Trophoblast cell (in vitro differentiated cells and primary cell): ENCODE results near the gene BPIFB4.
A peak's percentile ranks its signal among the peaks of the same experiment; 100 is the strongest.

Experiments
- DNase-seq, 2 donors: peaks; one replicate each; pipeline ENCODE4 v3.0.0-alpha.2; 2016
- H2AFZ ChIP-seq: 2 replicates; pipeline ENCODE4 v1.6.1; 2013; ENCODE audit warnings: low read length, moderate library complexity, mild to moderate bottlenecking; ENCODE audit not compliant: insufficient read depth, poor library complexity
- H2AK5ac ChIP-seq: 2 replicates; pipeline ENCODE4 v1.6.1; 2013; ENCODE audit warnings: mild to moderate bottlenecking, low read length
- H2BK120ac ChIP-seq: 2 replicates; pipeline ENCODE4 v1.6.1; 2013; ENCODE audit warnings: low read length, mild to moderate bottlenecking, moderate library complexity; ENCODE audit not compliant: insufficient read depth, poor library complexity
- H2BK12ac ChIP-seq: 2 replicates; pipeline ENCODE4 v1.6.1; 2013; ENCODE audit warnings: mild to moderate bottlenecking, low read length, moderate library complexity
- H2BK5ac ChIP-seq: 2 replicates; pipeline ENCODE4 v1.6.1; 2013; ENCODE audit warnings: low read length, low read depth, moderate library complexity, mild to moderate bottlenecking; ENCODE audit not compliant: poor library complexity
- H3K14ac ChIP-seq: 2 replicates; pipeline ENCODE4 v1.6.1; 2013; ENCODE audit warnings: mild to moderate bottlenecking, low read length
- H3K18ac ChIP-seq: 2 replicates; pipeline ENCODE4 v1.6.1; 2013; ENCODE audit warnings: mild to moderate bottlenecking, low read length
- H3K23ac ChIP-seq: 2 replicates; pipeline ENCODE4 v1.6.1; 2013; ENCODE audit warnings: low read length
- H3K27ac ChIP-seq: 2 replicates; pipeline ENCODE4 v1.5.1; 2013; ENCODE audit warnings: low read depth, mild to moderate bottlenecking, inconsistent platforms, low read length, moderate library complexity
- H3K27me3 ChIP-seq: 2 replicates; pipeline ENCODE4 v1.6.1; 2013; ENCODE audit warnings: inconsistent platforms, mild to moderate bottlenecking, low read length, moderate library complexity; ENCODE audit not compliant: insufficient read depth
- H3K36me3 ChIP-seq, 2 experiments: 1 replicate in 1 of 2; 2 replicates in 1 of 2; pipeline ENCODE4 v1.6.1; 2013; ENCODE audit warnings: low read length in 2 of 2, mild to moderate bottlenecking in 2 of 2, moderate library complexity in 1 of 2; ENCODE audit not compliant: insufficient read depth in 2 of 2, control insufficient read depth in 1 of 2
- H3K4ac ChIP-seq: 2 replicates; pipeline ENCODE4 v1.6.1; 2013; ENCODE audit warnings: low read depth, mild to moderate bottlenecking, low read length, moderate library complexity
- H3K4me1 ChIP-seq, 2 experiments: 1 replicate in 1 of 2; 2 replicates in 1 of 2; pipeline ENCODE4 v1.6.1; 2013; ENCODE audit warnings: low read length in 2 of 2, mild to moderate bottlenecking in 2 of 2, moderate library complexity in 1 of 2; ENCODE audit not compliant: insufficient read depth in 2 of 2, control insufficient read depth in 1 of 2
- H3K4me2 ChIP-seq: 2 replicates; pipeline ENCODE4 v1.6.1; 2013; ENCODE audit warnings: inconsistent platforms, mild to moderate bottlenecking, low read length, moderate library complexity
- H3K4me3 ChIP-seq: 2 replicates; pipeline ENCODE4 v1.5.1; 2013; ENCODE audit warnings: mild to moderate bottlenecking, low read depth, low read length, inconsistent platforms
- H3K79me1 ChIP-seq: one replicate; pipeline ENCODE4 v1.6.1; 2013; ENCODE audit warnings: low read length
- H3K79me2 ChIP-seq: 2 replicates; pipeline ENCODE4 v1.6.1; 2013; ENCODE audit warnings: low read length, mild to moderate bottlenecking; ENCODE audit not compliant: control insufficient read depth, insufficient read depth, poor library complexity
- H3K9ac ChIP-seq: 2 replicates; pipeline ENCODE4 v1.6.1; 2013; ENCODE audit warnings: mild to moderate bottlenecking, low read length
- H3K9me3 ChIP-seq: 2 replicates; pipeline ENCODE4 v1.6.1; 2013; ENCODE audit warnings: low read depth, mild to moderate bottlenecking, control low read depth, inconsistent platforms, low read length; ENCODE audit not compliant: insufficient read depth
- H4K12ac ChIP-seq: 2 replicates; pipeline ENCODE4 v1.6.1; 2013; ENCODE audit warnings: low read depth, mild to moderate bottlenecking, low read length, moderate library complexity
- H4K8ac ChIP-seq: 2 replicates; pipeline ENCODE4 v1.6.1; 2013; ENCODE audit warnings: low read depth, mild to moderate bottlenecking, low read length, moderate library complexity
- H4K91ac ChIP-seq: one replicate; pipeline ENCODE4 v1.6.1; 2013; ENCODE audit warnings: low read depth, mild to moderate bottlenecking, low read length, moderate library complexity
- WGBS: extraction: QIAGEN DNeasy Blood & Tissue Kit; methylation state at CpG from one replicate; pipeline ENCODE4 v1.1.7; 2013; ENCODE audit warnings: missing lambda C conversion rate; ENCODE audit not compliant: insufficient read length, insufficient coverage; ENCODE audit errors: extremely low coverage; 5-methylcytosine and 5-hydroxymethylcytosine counted together

Gene BPIFB4

GRCh38 chr20:33110147-33110825 is 30.8 kb downstream of the BPIFB4 start:
- Histone ChIP-seq H2AFZ (no peak overlapping the region), H3K4ac (no peak overlapping the region), H2BK120ac (no peak overlapping the region), H3K18ac (no peak overlapping the region), H3K27me3 (no peaks in the 10 kb centered on the region), H3K14ac (no peak overlapping the region), H3K36me3 (no peaks in the 10 kb centered on the region), H4K8ac (no peak overlapping the region), H2AK5ac (no peak overlapping the region), H3K4me3 (no peak overlapping the region), H3K4me2 (no peak overlapping the region), H3K79me1 (no peaks in the 10 kb centered on the region), H3K9me3 (peaks cover 10% of the 10 kb centered on the region), H2BK5ac (no peak overlapping the region), H3K9ac (no peak overlapping the region), H3K27ac (no peak overlapping the region), H3K23ac (no peak overlapping the region), H4K12ac (no peak overlapping the region), H3K79me2 (no peaks in the 10 kb centered on the region), H4K91ac (no peak overlapping the region), H3K4me1 (no peaks in the 10 kb centered on the region), H2BK12ac (no peak overlapping the region)
- no CpG with 5 or more reads among the region's 8 CpGs for WGBS
- no peak for DNase-seq

- no peak for DNase-seq
- Histone ChIP-seq H2BK5ac (no peak overlapping the region), H3K79me2 (no peaks in the 10 kb centered on the region), H3K9ac (no peak overlapping the region), H4K91ac (no peak overlapping the region), H3K9me3 (peaks cover 10% of the 10 kb centered on the region), H3K23ac (no peak overlapping the region), H3K4me1 (no peaks in the 10 kb centered on the region), H2BK12ac (no peak overlapping the region), H3K4me3 (no peak overlapping the region), H3K18ac (no peak overlapping the region), H2AFZ (no peak overlapping the region), H3K14ac (no peak overlapping the region), H4K12ac (no peak overlapping the region), H3K4ac (no peak overlapping the region), H3K27ac (no peak overlapping the region), H2AK5ac (no peak overlapping the region), H2BK120ac (no peak overlapping the region), H3K4me2 (no peak overlapping the region), H3K36me3 (no peaks in the 10 kb centered on the region), H3K27me3 (no peaks in the 10 kb centered on the region), H4K8ac (no peak overlapping the region), H3K79me1 (no peaks in the 10 kb centered on the region)
- no CpG with 5 or more reads among the region's 5 CpGs for WGBS
Observed at GRCh38 chr20:33111306-33111705, 31.9 kb downstream of the BPIFB4 start.

GRCh38 chr20:33112547-33113386 is 33.3 kb downstream of the BPIFB4 start:
- no peak overlapping the region for H4K12ac ChIP-seq
- H3K23ac ChIP-seq = no peak overlapping the region
- no peak overlapping the region for H4K8ac ChIP-seq
- H3K27ac ChIP-seq = no peak overlapping the region
- H3K4ac ChIP-seq = no peak overlapping the region
- no peaks in the 10 kb centered on the region for H3K36me3 ChIP-seq
- no peak overlapping the region for H3K4me2 ChIP-seq
- no peak overlapping the region for H3K18ac ChIP-seq
- H2BK12ac ChIP-seq = no peak overlapping the region
- peak overlapping the region; percentile 18 for H3K4me3 ChIP-seq
- no peak overlapping the region for H2AFZ ChIP-seq
- H3K27me3 ChIP-seq = no peaks in the 10 kb centered on the region
- no peak for DNase-seq
- H3K9ac ChIP-seq = no peak overlapping the region
- no peak overlapping the region for H2BK120ac ChIP-seq
- WGBS = no CpG with 5 or more reads among the region's 7 CpGs
- H2BK5ac ChIP-seq = no peak overlapping the region
- H3K14ac ChIP-seq = no peak overlapping the region
- H3K79me2 ChIP-seq = no peaks in the 10 kb centered on the region
- no peak overlapping the region for H2AK5ac ChIP-seq
- H3K79me1 ChIP-seq = no peaks in the 10 kb centered on the region
- H3K4me1 ChIP-seq = no peaks in the 10 kb centered on the region
- H3K9me3 ChIP-seq = peaks cover 10% of the 10 kb centered on the region
- no peak overlapping the region for H4K91ac ChIP-seq

GRCh38 chr20:33113387-33113908 is 34.0 kb downstream of the BPIFB4 start:
- no peak overlapping the region for H2BK5ac ChIP-seq
- H2BK12ac ChIP-seq = no peak overlapping the region
- H2AFZ ChIP-seq = no peak overlapping the region
- H3K79me1 ChIP-seq = no peaks in the 10 kb centered on the region
- H3K14ac ChIP-seq = no peak overlapping the region
- H3K79me2 ChIP-seq = no peaks in the 10 kb centered on the region
- no peak overlapping the region for H3K23ac ChIP-seq
- no peak overlapping the region for H3K4me2 ChIP-seq
- no peaks in the 10 kb centered on the region for H3K27me3 ChIP-seq
- H3K27ac ChIP-seq = no peak overlapping the region
- H3K9me3 ChIP-seq = peaks cover 12% of the 10 kb centered on the region
- no peak overlapping the region for H3K9ac ChIP-seq
- no peak overlapping the region for H2AK5ac ChIP-seq
- no peak overlapping the region for H3K4ac ChIP-seq
- H3K36me3 ChIP-seq = no peaks in the 10 kb centered on the region
- H4K8ac ChIP-seq = no peak overlapping the region
- no peak overlapping the region for H4K91ac ChIP-seq
- H3K18ac ChIP-seq = no peak overlapping the region
- no peak overlapping the region for H2BK120ac ChIP-seq
- no peak overlapping the region for H4K12ac ChIP-seq
- no peaks in the 10 kb centered on the region for H3K4me1 ChIP-seq
- H3K4me3 ChIP-seq = no peak overlapping the region
- WGBS = no CpG with 5 or more reads among the region's 6 CpGs
- no peak for DNase-seq
